Keratinocyte (primary cell): ENCODE results near the gene GJA4. TPM values are rescaled to one million over a fixed set of nuclear protein-coding genes. Genes with fewer than 3 reads are reported as not detected.

Experiments used
- DNase-seq: peaks from one replicate; pipeline ENCODE4 v3.0.0-alpha.2; 2011; ENCODE audit warnings: low read depth, missing footprints, low spot score
- FAIRE-seq: peaks from 2 replicates; lab custom pipeline; 2011; peaks lifted over from hg19 to GRCh38; lab: Jason Lieb, UNC
- H2AFZ ChIP-seq: 2 replicates; pipeline ENCODE4 v1.6.0; 2012; ENCODE audit warnings: low read length, control low read depth, inconsistent platforms; ENCODE audit not compliant: control insufficient read depth
- H3K27ac ChIP-seq: 2 replicates; pipeline ENCODE4 v1.5.1; 2011; ENCODE audit warnings: low read length; ENCODE audit not compliant: control insufficient read depth, insufficient read depth
- H3K27me3 ChIP-seq: 3 replicates; pipeline ENCODE4 v1.6.0; 2011; ENCODE audit warnings: low read length; ENCODE audit not compliant: control insufficient read depth, insufficient read depth; ENCODE audit errors: extremely low read depth
- H3K36me3 ChIP-seq, 2 experiments: 2 replicates in 1 of 2; 3 replicates in 1 of 2; pipeline ENCODE4 v1.5.1; 2011; ENCODE audit warnings: low read length in 2 of 2, mild to moderate bottlenecking in 1 of 2; ENCODE audit not compliant: control insufficient read depth in 2 of 2, insufficient read depth in 2 of 2; ENCODE audit errors: extremely low read depth in 1 of 2
- H3K4me1 ChIP-seq: 3 replicates; pipeline ENCODE4 v1.5.1; 2011; ENCODE audit warnings: low read length; ENCODE audit not compliant: control insufficient read depth, insufficient read depth; ENCODE audit errors: extremely low read depth
- H3K4me2 ChIP-seq: 3 replicates; pipeline ENCODE4 v1.6.0; 2011; ENCODE audit warnings: low read depth, low read length; ENCODE audit not compliant: control insufficient read depth, insufficient read depth; ENCODE audit errors: extremely low read depth
- H3K4me3 ChIP-seq, 3 experiments: fragments of 200-600 bp in 1 of 3; sonication (generic) in 1 of 3; 2 replicates in 2 of 3; 3 replicates in 1 of 3; pipeline ENCODE4 v1.5.1; 2011 to 2016; ENCODE audit warnings: low read length in 3 of 3, mild to moderate bottlenecking in 3 of 3, control low read depth in 2 of 3, inconsistent platforms in 1 of 3, low read depth in 1 of 3, mixed read lengths in 1 of 3, mixed run types in 1 of 3, moderate library complexity in 1 of 3; ENCODE audit not compliant: control insufficient read depth in 2 of 3, insufficient read depth in 2 of 3; ENCODE audit errors: extremely low read depth in 1 of 3
- H3K79me2 ChIP-seq: 2 replicates; pipeline ENCODE4 v1.6.0; 2012; ENCODE audit warnings: low read length; ENCODE audit not compliant: control insufficient read depth, insufficient read depth
- H3K9ac ChIP-seq: 3 replicates; pipeline ENCODE4 v1.6.0; 2011; ENCODE audit warnings: low read length; ENCODE audit not compliant: control insufficient read depth, insufficient read depth; ENCODE audit errors: extremely low read depth
- H3K9me1 ChIP-seq: 3 replicates; pipeline ENCODE4 v1.6.0; 2011; ENCODE audit warnings: low read length; ENCODE audit not compliant: control insufficient read depth, insufficient read depth; ENCODE audit errors: extremely low read depth
- H3K9me3 ChIP-seq: 2 replicates; pipeline ENCODE4 v1.5.1; 2012; ENCODE audit warnings: low read depth, low read length; ENCODE audit not compliant: control insufficient read depth
- H4K20me1 ChIP-seq: 3 replicates; pipeline ENCODE4 v1.6.0; 2011; ENCODE audit warnings: low read length; ENCODE audit not compliant: control insufficient read depth, insufficient read depth; ENCODE audit errors: extremely low read depth
- EZH2 ChIP-seq: IDR thresholded peaks from one replicate; pipeline ENCODE4 v1.6.1; 2012; ENCODE audit warnings: inconsistent platforms, mild to moderate bottlenecking, low read length, moderate library complexity
- dilution Hi-C: fragments of 300-500 bp; cut with MboI; formaldehyde crosslinking; loops from one replicate; pipeline ENCODE4 v1.7.0; 2020; ENCODE audit warnings: low sequenced_read_pairs; ENCODE audit not compliant: extremely low pct_ligation_motif_present
- polyA plus RNA-seq, 5 experiments: library from polyadenylated mRNA; depleted of rRNA in 3 of 5; stranded (reverse) in 3 of 5; stranded (forward) in 1 of 5; unstranded in 1 of 5; fragments of >200 nt; gene quantifications; 1 replicate in 1 of 5; 2 replicates in 3 of 5; 3 replicates in 1 of 5; pipeline versions ENCODE4 v1.2.1 to v1.2.3, GENCODE V29; 2011 to 2012; ENCODE audit warnings: missing spikeins in 2 of 5, low read depth in 1 of 5, low replicate concordance in 1 of 5
- TF ChIP-seq, protein P1 (sequence below), 3 experiments: IDR thresholded peaks in 1 of 3; conservative IDR thresholded peaks in 1 of 3; optimal IDR thresholded peaks in 1 of 3; 2 replicates in 2 of 3; 3 replicates in 1 of 3; pipeline versions ENCODE3 to v1.5.1; 2011; ENCODE audit warnings: low read length in 3 of 3, mild to moderate bottlenecking in 3 of 3, moderate library complexity in 2 of 3, control low read depth in 1 of 3, inconsistent platforms in 1 of 3; ENCODE audit not compliant: insufficient read depth in 2 of 3; ENCODE audit errors: extremely low read depth in 1 of 3

The GJA4 gene
- polyA plus RNA-seq, 1 donor (not counting 4 experiments of a cell fraction or from before 2014, with no cell fraction given), result not detected

DNA sequence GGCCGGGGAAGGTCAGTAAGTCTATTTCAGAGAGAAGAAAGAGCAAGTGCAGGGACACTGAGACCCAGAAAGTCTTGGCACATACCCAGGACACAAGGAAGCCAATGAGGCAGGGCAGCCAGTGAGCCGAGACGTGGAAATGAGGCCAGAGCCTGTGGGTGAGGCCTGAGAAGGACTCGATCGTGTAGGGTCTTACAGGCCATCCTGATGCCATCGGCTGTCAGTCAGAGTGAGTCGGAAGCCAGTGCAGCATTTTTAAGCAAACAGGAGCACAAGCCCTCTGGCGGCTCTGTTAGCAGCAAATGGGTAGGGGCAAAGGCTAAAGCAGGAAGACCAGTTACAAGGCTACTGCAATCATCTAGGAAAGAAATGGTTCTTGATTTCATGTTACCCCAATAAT, 17.8 kb upstream of the GJA4 start:
- H3K4me3 ChIP-seq, result no peak overlapping the region
- H3K9ac ChIP-seq, result no peak overlapping the region
- H2AFZ ChIP-seq, result no peak overlapping the region
- dilution Hi-C loops, result no loop called here
- no peak for TF ChIP-seq EZH2
- TF ChIP-seq, protein P1, sequence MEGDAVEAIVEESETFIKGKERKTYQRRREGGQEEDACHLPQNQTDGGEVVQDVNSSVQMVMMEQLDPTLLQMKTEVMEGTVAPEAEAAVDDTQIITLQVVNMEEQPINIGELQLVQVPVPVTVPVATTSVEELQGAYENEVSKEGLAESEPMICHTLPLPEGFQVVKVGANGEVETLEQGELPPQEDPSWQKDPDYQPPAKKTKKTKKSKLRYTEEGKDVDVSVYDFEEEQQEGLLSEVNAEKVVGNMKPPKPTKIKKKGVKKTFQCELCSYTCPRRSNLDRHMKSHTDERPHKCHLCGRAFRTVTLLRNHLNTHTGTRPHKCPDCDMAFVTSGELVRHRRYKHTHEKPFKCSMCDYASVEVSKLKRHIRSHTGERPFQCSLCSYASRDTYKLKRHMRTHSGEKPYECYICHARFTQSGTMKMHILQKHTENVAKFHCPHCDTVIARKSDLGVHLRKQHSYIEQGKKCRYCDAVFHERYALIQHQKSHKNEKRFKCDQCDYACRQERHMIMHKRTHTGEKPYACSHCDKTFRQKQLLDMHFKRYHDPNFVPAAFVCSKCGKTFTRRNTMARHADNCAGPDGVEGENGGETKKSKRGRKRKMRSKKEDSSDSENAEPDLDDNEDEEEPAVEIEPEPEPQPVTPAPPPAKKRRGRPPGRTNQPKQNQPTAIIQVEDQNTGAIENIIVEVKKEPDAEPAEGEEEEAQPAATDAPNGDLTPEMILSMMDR (optimal IDR thresholded peaks at IDR 0.05 in 1 of 3, IDR thresholded peaks at IDR 0.05 in 1 of 3, conservative IDR thresholded peaks at IDR 0.05 in 1 of 3; ENCODE audit: extremely low read depth in 1 of 3, insufficient read depth in 2 of 3, low read length in 3 of 3), result no peak
- H3K27me3 ChIP-seq, result no peaks in the 10 kb centered on the region
- no peaks in the 10 kb centered on the region for H4K20me1 ChIP-seq
- DNase-seq, result no peak
- H3K4me2 ChIP-seq, result no peak overlapping the region
- H3K36me3 ChIP-seq, result no peaks in the 10 kb centered on the region
- H3K79me2 ChIP-seq, result no peaks in the 10 kb centered on the region
- no peak for FAIRE-seq
- peaks cover 44% of the 10 kb centered on the region for H3K4me1 ChIP-seq
- H3K9me1 ChIP-seq, result no peaks in the 10 kb centered on the region
- no peaks in the 10 kb centered on the region for H3K9me3 ChIP-seq
- no peak overlapping the region for H3K27ac ChIP-seq

DNA sequence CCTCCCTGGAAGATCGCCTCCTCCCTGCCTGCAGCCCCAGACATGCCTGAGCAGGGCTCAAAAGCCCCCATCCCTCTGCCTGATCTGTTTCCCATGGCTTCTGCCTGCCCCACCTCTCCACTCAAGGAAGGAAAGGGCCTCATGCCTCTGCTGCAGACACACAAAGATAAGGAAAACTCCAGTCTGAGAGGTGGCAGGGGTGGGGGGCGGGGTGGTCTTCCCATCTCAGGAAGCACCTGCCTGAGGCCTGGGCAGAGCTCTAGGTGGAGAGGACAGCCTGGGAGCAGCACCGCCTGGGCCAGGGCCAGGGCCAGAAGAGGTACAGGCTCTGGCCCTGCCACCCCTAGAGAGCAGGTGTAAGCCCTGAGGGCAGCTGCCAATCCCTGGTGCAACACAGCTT, 15.9 kb upstream of the GJA4 start:
- FAIRE-seq (no peak), DNase-seq (no peak)
- Histone ChIP-seq H3K4me2 (no peak overlapping the region), H3K4me1 (peaks cover 40% of the 10 kb centered on the region), H3K9me1 (no peaks in the 10 kb centered on the region), H3K9ac (no peak overlapping the region), H4K20me1 (no peaks in the 10 kb centered on the region), H2AFZ (no peak overlapping the region), H3K9me3 (no peaks in the 10 kb centered on the region), H3K4me3 (no peak overlapping the region), H3K79me2 (peaks cover 11% of the 10 kb centered on the region), H3K27me3 (no peaks in the 10 kb centered on the region), H3K27ac (no peak overlapping the region), H3K36me3 (no peaks in the 10 kb centered on the region)
- TF ChIP-seq, protein P1 (optimal IDR thresholded peaks at IDR 0.05 in 1 of 3, IDR thresholded peaks at IDR 0.05 in 1 of 3, conservative IDR thresholded peaks at IDR 0.05 in 1 of 3; ENCODE audit: extremely low read depth in 1 of 3, insufficient read depth in 2 of 3, low read length in 3 of 3), result no peak
- TF ChIP-seq EZH2, result no peak
- dilution Hi-C loops, result no loop called here
